Neuronal stem cell (in vitro differentiated cells): ENCODE results near the gene OTOG.

ENCODE experiments used
- DNase-seq: peaks from one replicate; pipeline ENCODE4 v3.0.0-alpha.2; 2013; ENCODE audit warnings: low spot score
- H2AFZ ChIP-seq: one replicate; pipeline ENCODE4 v1.6.1; 2013; ENCODE audit warnings: mild to moderate bottlenecking, low read length, inconsistent platforms
- H2AK5ac ChIP-seq: 2 replicates; pipeline ENCODE4 v1.6.1; 2013; ENCODE audit warnings: low read depth, mild to moderate bottlenecking, inconsistent platforms, low read length, moderate library complexity, mixed read lengths
- H2BK120ac ChIP-seq: 2 replicates; pipeline ENCODE4 v1.6.1; 2013; ENCODE audit warnings: low read depth, mild to moderate bottlenecking, inconsistent platforms, low read length, moderate library complexity, mixed read lengths
- H2BK12ac ChIP-seq: one replicate; pipeline ENCODE4 v1.6.1; 2013; ENCODE audit warnings: low read length, inconsistent platforms
- H2BK15ac ChIP-seq: 2 replicates; pipeline ENCODE4 v1.6.1; 2013; ENCODE audit warnings: mild to moderate bottlenecking, low read length, inconsistent platforms, mixed read lengths
- H2BK5ac ChIP-seq: one replicate; pipeline ENCODE4 v1.6.1; 2013; ENCODE audit warnings: inconsistent platforms, mild to moderate bottlenecking, low read length, moderate library complexity
- H3K14ac ChIP-seq: one replicate; pipeline ENCODE4 v1.6.1; 2013; ENCODE audit warnings: low read length, inconsistent platforms
- H3K18ac ChIP-seq: 2 replicates; pipeline ENCODE4 v1.6.1; 2013; ENCODE audit warnings: low read length, inconsistent platforms
- H3K23ac ChIP-seq: 2 replicates; pipeline ENCODE4 v1.6.1; 2013; ENCODE audit warnings: low read depth, mild to moderate bottlenecking, mixed read lengths, low read length, inconsistent platforms; ENCODE audit not compliant: poor library complexity
- H3K27ac ChIP-seq: replicated peaks from 3 replicates; pipeline ENCODE4 v1.5.1; 2013; ENCODE audit warnings: low read length, inconsistent platforms
- H3K27me3 ChIP-seq, 3 experiments: 2 replicates each; pipeline ENCODE4 v1.6.1; 2013; ENCODE audit warnings: low read length in 3 of 3, mild to moderate bottlenecking in 2 of 3, inconsistent platforms in 1 of 3, low read depth in 1 of 3, mixed read lengths in 1 of 3, moderate library complexity in 1 of 3; ENCODE audit not compliant: control insufficient read depth in 3 of 3, insufficient read depth in 3 of 3
- H3K36me3 ChIP-seq, 2 donors: replicated peaks in 1 of 2; 2 replicates each; pipeline ENCODE4 v1.6.1; 2013; ENCODE audit warnings: low read length in 2 of 2; ENCODE audit not compliant: control insufficient read depth in 2 of 2, insufficient read depth in 2 of 2
- H3K4ac ChIP-seq: 2 replicates; pipeline ENCODE4 v1.6.1; 2013; ENCODE audit warnings: inconsistent platforms, mild to moderate bottlenecking, low read length, moderate library complexity
- H3K4me1 ChIP-seq, 2 donors: 1 replicate in 1 of 2; 2 replicates in 1 of 2; pipeline ENCODE4 v1.6.1; 2013; ENCODE audit warnings: low read length in 2 of 2, low read depth in 1 of 2; ENCODE audit not compliant: control insufficient read depth in 2 of 2, insufficient read depth in 1 of 2
- H3K4me2 ChIP-seq: one replicate; pipeline ENCODE4 v1.6.1; 2013; ENCODE audit warnings: mild to moderate bottlenecking, low read length, inconsistent platforms; ENCODE audit not compliant: insufficient read depth, poor library complexity, severe bottlenecking
- H3K4me3 ChIP-seq, 2 donors: 2 replicates each; pipeline ENCODE4 v1.5.1; 2013; ENCODE audit warnings: low read length in 2 of 2, mild to moderate bottlenecking in 2 of 2, inconsistent platforms in 1 of 2, moderate library complexity in 1 of 2
- H3K79me1 ChIP-seq: one replicate; pipeline ENCODE4 v1.6.1; 2013; ENCODE audit warnings: low read depth, mild to moderate bottlenecking, inconsistent platforms, low read length, moderate library complexity
- H3K9ac ChIP-seq: one replicate; pipeline ENCODE4 v1.6.1; 2013; ENCODE audit warnings: mild to moderate bottlenecking, low read depth, low read length, inconsistent platforms; ENCODE audit not compliant: poor library complexity
- H3K9me3 ChIP-seq, 2 donors: replicated peaks in 1 of 2; 2 replicates each; pipeline versions ENCODE3 to v1.6.1; 2013; ENCODE audit warnings: low read length in 2 of 2, mild to moderate bottlenecking in 2 of 2, inconsistent platforms in 1 of 2, low read depth in 1 of 2, mixed read lengths in 1 of 2, moderate library complexity in 1 of 2; ENCODE audit not compliant: control insufficient read depth in 2 of 2, insufficient read depth in 1 of 2
- H4K8ac ChIP-seq: one replicate; pipeline ENCODE4 v1.6.1; 2013; ENCODE audit warnings: low read depth, mild to moderate bottlenecking, inconsistent platforms, low read length, moderate library complexity
- H4K91ac ChIP-seq: one replicate; pipeline ENCODE4 v1.6.1; 2013; ENCODE audit warnings: low read length, low read depth, mild to moderate bottlenecking, inconsistent platforms; ENCODE audit not compliant: poor library complexity
- WGBS, 2 donors: extraction: QIAGEN DNeasy Blood & Tissue Kit; methylation state at CpG; one replicate each; pipeline ENCODE4 v1.1.7; 2013; ENCODE audit warnings: missing lambda C conversion rate in 2 of 2, mixed read lengths in 1 of 2; ENCODE audit not compliant: insufficient read length in 2 of 2, insufficient replicate concordance in 1 of 2; ENCODE audit errors: extremely low coverage in 2 of 2; 5-methylcytosine and 5-hydroxymethylcytosine counted together

Gene OTOG

GRCh38 chr11:17533778-17534415 is 13.2 kb upstream of the OTOG start:
- no peaks in the 10 kb centered on the region for H3K79me1 ChIP-seq

GRCh38 chr11:17535488-17535887 is 11.6 kb upstream of the OTOG start:
- Histone ChIP-seq H3K23ac (no peak overlapping the region), H2AK5ac (no peak overlapping the region), H3K36me3 (no peaks in the 10 kb centered on the region), H3K4me3 (no peak overlapping the region), H2AFZ (no peak overlapping the region), H2BK120ac (no peak overlapping the region), H2BK15ac (no peak overlapping the region), H4K91ac (no peak overlapping the region), H3K4ac (no peak overlapping the region), H3K18ac (no peak overlapping the region), H3K79me1 (no peaks in the 10 kb centered on the region), H3K14ac (no peak overlapping the region), H4K8ac (no peak overlapping the region), H3K4me2 (no peak overlapping the region), H2BK12ac (no peak overlapping the region), H3K27me3 (peaks cover 0 to 35% (median 0%) of the 10 kb centered on the region in 3 experiments), H2BK5ac (no peak overlapping the region), H3K27ac (no peak overlapping the region), H3K9me3 (no peaks in the 10 kb centered on the region), H3K9ac (no peak overlapping the region), H3K4me1 (peaks cover 0 to 2% of the 10 kb centered on the region in 2 donors)
- DNase-seq = no peak
- no CpG with 5 or more reads among the region's 3 CpGs for WGBS, 2 donors

More at GRCh38 chr11:17533778-17534415, 13.2 kb upstream of the OTOG start:
- Histone ChIP-seq H3K4me2 (no peak overlapping the region), H3K4ac (no peak overlapping the region), H2AFZ (no peak overlapping the region), H2BK15ac (no peak overlapping the region), H3K27me3 (peaks cover 0 to 45% (median 0%) of the 10 kb centered on the region in 3 experiments), H2BK120ac (no peak overlapping the region), H2BK12ac (no peak overlapping the region), H3K14ac (no peak overlapping the region), H3K4me1 (peaks cover 0 to 12% of the 10 kb centered on the region in 2 donors), H2AK5ac (no peak overlapping the region), H3K9ac (no peak overlapping the region), H4K8ac (no peak overlapping the region), H2BK5ac (no peak overlapping the region), H3K9me3 (no peaks in the 10 kb centered on the region), H4K91ac (no peak overlapping the region), H3K23ac (no peak overlapping the region), H3K18ac (no peak overlapping the region), H3K36me3 (no peaks in the 10 kb centered on the region), H3K4me3 (no peak overlapping the region), H3K27ac (no peak overlapping the region)
- no peak for DNase-seq
- no CpG with 5 or more reads among the region's 11 CpGs for WGBS, 2 donors

- Histone ChIP-seq H3K4ac (no peak overlapping the region), H2BK5ac (no peak overlapping the region), H4K8ac (no peak overlapping the region), H3K9me3 (no peaks in the 10 kb centered on the region), H4K91ac (no peak overlapping the region), H3K4me2 (no peak overlapping the region), H2BK15ac (no peak overlapping the region), H3K27me3 (peaks cover 0 to 39% (median 4%) of the 10 kb centered on the region in 3 experiments), H3K4me3 (no peak overlapping the region), H3K4me1 (no peaks in the 10 kb centered on the region), H3K27ac (no peak overlapping the region), H3K79me1 (no peaks in the 10 kb centered on the region), H2BK120ac (no peak overlapping the region), H3K9ac (no peak overlapping the region), H2BK12ac (no peak overlapping the region), H3K36me3 (no peaks in the 10 kb centered on the region), H3K18ac (no peak overlapping the region), H2AK5ac (no peak overlapping the region), H2AFZ (no peak overlapping the region), H3K23ac (no peak overlapping the region), H3K14ac (no peak overlapping the region)
- WGBS, 2 donors = no CpG with 5 or more reads among the region's 8 CpGs
- no peak for DNase-seq
Measured at GRCh38 chr11:17537261-17537660, 9.8 kb upstream of the OTOG start.

GRCh38 chr11:17538054-17538453 is 9.0 kb upstream of the OTOG start:
- no peak overlapping the region for H2BK15ac ChIP-seq
- no peak overlapping the region for H3K4me2 ChIP-seq
- no peak overlapping the region for H3K23ac ChIP-seq
- peaks cover 0 to 41% (median 9%) of the 10 kb centered on the region in 3 experiments for H3K27me3 ChIP-seq
- H3K9me3 ChIP-seq = no peaks in the 10 kb centered on the region
- H3K14ac ChIP-seq = no peak overlapping the region
- no peaks in the 10 kb centered on the region for H3K79me1 ChIP-seq
- no peak overlapping the region for H3K4me3 ChIP-seq
- H2AK5ac ChIP-seq = no peak overlapping the region
- H2BK5ac ChIP-seq = no peak overlapping the region
- no peak overlapping the region for H4K91ac ChIP-seq
- H4K8ac ChIP-seq = no peak overlapping the region
- no peaks in the 10 kb centered on the region for H3K36me3 ChIP-seq
- no peak for DNase-seq
- WGBS, 2 donors = no CpG with 5 or more reads among the region's 1 CpG
- H3K4me1 ChIP-seq = no peaks in the 10 kb centered on the region
- H2BK120ac ChIP-seq = no peak overlapping the region
- H3K9ac ChIP-seq = no peak overlapping the region
- H3K4ac ChIP-seq = no peak overlapping the region
- no peak overlapping the region for H3K18ac ChIP-seq
- H2BK12ac ChIP-seq = no peak overlapping the region
- H2AFZ ChIP-seq = no peak overlapping the region
- H3K27ac ChIP-seq = no peak overlapping the region
